Stimulated activated CD4-positive, alpha-beta T cell treated with anti-CD3 and anti-CD28 coated beads, Interleukin-1b, Interleukin-23, amount 100 ng/mL, for 24 hours (primary cell): Measurements from ENCODE around the gene PPP1R3E.

Experiments used
- DNase-seq, 4 experiments: peaks; one replicate each; pipeline ENCODE4 v3.0.0-alpha.2; 2020; ENCODE audit warnings: low read depth in 4 of 4, low spot score in 1 of 4

The PPP1R3E gene

DNA sequence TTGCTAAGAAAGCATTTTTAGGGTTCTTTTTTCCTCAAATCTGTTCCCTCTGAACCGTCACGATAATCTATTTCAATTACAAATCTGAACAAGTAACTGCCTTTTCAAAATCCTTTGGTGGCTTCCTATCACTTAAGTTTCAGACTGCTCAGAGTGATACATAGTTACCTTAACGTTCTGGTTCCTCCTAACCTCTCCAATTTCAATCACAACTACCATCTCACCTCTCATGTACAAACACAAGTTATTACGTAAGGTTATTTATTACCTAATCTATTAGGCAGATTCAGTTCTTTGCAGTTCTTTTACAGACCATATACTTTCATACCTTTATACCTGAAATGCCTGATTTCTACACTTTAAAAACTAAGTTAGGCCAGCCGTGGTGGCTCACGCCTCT is 52.8 kb downstream of the PPP1R3E start:
- no peak for DNase-seq

DNA sequence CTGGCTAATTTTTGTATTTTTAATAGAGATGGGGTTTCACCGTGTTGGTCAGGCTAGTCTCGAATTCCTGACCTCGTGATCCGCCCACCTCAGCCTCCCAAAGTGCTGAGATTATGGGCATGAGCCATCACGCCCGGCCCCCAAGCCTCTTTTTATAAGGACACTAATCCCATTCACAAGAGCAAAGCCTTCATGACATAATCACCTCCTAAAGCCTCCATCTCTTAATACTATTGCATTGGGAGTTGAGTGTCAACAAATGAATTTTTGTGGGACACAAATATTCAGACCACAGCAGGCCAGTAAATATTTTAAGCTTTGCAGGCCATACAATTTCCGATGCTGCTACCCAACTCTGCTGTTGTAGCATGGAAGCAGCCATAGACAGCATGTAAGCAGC is 54.1 kb downstream of the PPP1R3E start:
- DNase-seq = no peak
